Measurements from ENCODE around the gene TEDC1. TPM values are rescaled to one million over a fixed set of nuclear protein-coding genes. Genes with fewer than 3 reads are reported as not detected.

TEDC1 gene
- total RNA-seq, 3 donors from 2014 or later: 4.9 to 7.8 (median 6.7) TPM

DNA sequence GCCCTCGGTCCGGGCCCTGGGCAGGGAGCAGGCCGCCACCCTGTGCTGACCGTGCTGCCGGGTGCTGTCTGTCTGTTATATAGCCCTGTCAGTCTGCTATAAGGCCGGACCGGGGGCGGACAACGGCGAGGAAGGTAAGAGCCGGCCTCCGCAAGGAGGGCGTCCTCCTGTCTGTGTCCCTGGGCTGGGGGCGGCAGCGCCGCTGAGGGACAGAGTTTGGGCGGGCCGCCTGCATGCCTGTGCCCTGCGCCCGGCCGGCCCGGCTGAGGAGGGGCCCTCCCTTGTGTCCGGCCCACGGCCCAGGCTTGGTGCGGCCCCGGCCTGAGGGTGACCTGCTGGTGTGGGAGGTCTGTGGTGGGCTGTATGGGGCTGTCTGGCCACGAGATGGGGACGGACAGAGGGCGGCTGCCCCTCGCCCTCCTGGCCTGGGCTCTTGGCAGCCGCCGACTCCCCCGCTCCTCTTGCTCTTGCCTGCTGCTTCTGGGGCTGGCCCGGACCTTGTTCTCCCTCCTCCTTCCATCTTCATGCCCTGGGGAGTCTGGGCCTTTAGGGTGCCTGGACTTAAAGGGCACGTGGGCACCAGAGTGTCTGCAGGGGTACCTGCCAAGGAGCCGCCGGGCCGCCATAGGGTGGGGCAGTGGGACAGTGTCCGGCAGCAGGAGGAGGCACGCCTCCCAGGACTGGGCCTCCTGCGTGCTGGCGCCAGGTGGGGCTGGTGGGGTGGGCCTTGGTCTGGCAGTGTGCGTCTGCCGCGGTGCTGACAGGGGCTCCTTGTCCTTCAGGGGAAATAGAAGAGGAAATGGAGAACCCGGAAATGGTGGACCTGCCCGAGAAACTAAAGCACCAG is 41.5 kb upstream of the TEDC1 start:
- no peaks in the 10 kb centered on the region for H3K36me3 ChIP-seq
- no peak overlapping the region for H3K27ac ChIP-seq
- no peaks in the 10 kb centered on the region for H3K9me3 ChIP-seq
- no peak for DNase-seq (ENCODE audit: low spot score in 2 of 2)
- no peak overlapping the region for H3K4me3 ChIP-seq
- no peaks in the 10 kb centered on the region for H3K4me1 ChIP-seq
- intact Hi-C loops (cut with DNase I; ENCODE audit: low total_unique reads): no loop called here
- no peaks in the 10 kb centered on the region for H3K27me3 ChIP-seq
- TF ChIP-seq, protein P1, sequence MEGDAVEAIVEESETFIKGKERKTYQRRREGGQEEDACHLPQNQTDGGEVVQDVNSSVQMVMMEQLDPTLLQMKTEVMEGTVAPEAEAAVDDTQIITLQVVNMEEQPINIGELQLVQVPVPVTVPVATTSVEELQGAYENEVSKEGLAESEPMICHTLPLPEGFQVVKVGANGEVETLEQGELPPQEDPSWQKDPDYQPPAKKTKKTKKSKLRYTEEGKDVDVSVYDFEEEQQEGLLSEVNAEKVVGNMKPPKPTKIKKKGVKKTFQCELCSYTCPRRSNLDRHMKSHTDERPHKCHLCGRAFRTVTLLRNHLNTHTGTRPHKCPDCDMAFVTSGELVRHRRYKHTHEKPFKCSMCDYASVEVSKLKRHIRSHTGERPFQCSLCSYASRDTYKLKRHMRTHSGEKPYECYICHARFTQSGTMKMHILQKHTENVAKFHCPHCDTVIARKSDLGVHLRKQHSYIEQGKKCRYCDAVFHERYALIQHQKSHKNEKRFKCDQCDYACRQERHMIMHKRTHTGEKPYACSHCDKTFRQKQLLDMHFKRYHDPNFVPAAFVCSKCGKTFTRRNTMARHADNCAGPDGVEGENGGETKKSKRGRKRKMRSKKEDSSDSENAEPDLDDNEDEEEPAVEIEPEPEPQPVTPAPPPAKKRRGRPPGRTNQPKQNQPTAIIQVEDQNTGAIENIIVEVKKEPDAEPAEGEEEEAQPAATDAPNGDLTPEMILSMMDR (IDR thresholded peaks at IDR 0.05): no peak
- TF ChIP-seq POLR2AphosphoS5 (IDR thresholded peaks at IDR 0.05): no peak
- TF ChIP-seq POLR2A (IDR thresholded peaks at IDR 0.05): no peak

DNA sequence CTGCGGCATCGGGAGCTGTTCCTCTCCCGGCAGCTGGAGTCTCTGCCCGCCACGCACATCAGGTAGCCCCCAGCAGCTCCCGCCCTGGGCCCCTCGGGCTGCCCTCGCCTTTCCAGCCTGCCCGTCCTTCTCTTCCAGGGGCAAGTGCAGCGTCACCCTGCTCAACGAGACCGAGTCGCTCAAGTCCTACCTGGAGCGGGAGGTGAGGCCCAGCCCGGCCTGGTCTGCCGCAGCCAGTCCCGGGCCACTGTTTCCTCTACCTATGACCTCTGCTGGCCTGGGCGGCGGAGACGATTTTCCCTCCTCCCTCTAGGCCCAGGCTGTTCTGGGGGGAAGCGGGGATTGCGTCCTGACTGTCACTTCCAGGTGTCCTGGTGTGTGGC is 40.9 kb upstream of the TEDC1 start:
- intact Hi-C loops (cut with DNase I; ENCODE audit: low total_unique reads): no loop called here
- Histone ChIP-seq H3K4me3 (no peak overlapping the region), H3K4me1 (no peaks in the 10 kb centered on the region), H3K36me3 (no peaks in the 10 kb centered on the region), H3K27me3 (no peaks in the 10 kb centered on the region), H3K27ac (no peak overlapping the region), H3K9me3 (no peaks in the 10 kb centered on the region)
- DNase-seq (ENCODE audit: low spot score in 2 of 2): no peak
- no peak for TF ChIP-seq POLR2AphosphoS5 (IDR thresholded peaks at IDR 0.05)

DNA sequence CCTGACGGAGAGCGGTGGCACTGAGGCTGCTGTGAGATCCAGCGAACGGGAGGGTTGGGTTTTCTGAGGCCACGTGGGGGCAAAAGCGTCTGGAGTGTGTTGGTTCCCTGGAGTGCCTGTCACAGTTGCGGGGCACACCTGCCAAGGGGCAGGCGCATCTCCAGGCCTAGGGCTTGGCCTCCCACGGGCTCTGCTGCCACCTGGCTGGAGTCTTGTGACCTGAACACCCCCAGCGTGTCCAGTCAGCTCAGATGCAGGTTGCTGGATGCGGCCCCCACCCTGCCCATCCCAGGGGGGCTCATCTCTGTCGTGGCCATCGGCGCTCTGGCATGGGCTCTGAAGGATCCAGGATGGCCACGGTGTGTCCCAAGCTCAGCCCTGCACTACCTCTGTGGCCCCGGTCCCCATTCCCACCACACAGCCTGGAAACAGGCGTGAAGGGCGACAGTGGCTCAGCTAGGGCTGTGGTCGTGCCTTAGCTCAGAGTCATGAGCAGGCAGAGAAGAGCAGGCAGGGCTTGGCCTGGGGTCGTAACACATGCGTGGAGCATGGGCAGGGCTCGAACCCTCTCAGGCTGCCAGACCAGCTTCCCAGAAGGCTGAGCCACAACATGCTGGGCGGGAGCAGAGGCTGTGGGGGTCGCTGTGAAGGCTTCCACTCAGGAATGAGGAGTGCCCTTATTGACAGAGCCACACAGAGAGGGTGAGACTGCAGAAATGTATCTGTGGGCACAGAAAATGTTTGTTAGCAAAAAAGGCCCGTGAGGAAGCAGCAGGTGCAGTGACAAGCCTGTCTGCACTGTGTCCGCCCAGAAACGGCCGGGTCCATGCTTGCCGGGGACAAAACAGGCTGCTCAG is 40.0 kb upstream of the TEDC1 start:
- H3K4me1 ChIP-seq: no peaks in the 10 kb centered on the region
- intact Hi-C loops (cut with DNase I; ENCODE audit: low total_unique reads): no loop called here
- no peaks in the 10 kb centered on the region for H3K9me3 ChIP-seq
- H3K4me3 ChIP-seq: no peak overlapping the region
- DNase-seq (ENCODE audit: low spot score in 2 of 2): no peak
- no peak for TF ChIP-seq POLR2A (IDR thresholded peaks at IDR 0.05)
- TF ChIP-seq, protein P1 (IDR thresholded peaks at IDR 0.05): no peak
- TF ChIP-seq POLR2AphosphoS5 (IDR thresholded peaks at IDR 0.05): no peak
- no peaks in the 10 kb centered on the region for H3K27me3 ChIP-seq
- no peak overlapping the region for H3K27ac ChIP-seq
- no peaks in the 10 kb centered on the region for H3K36me3 ChIP-seq

DNA sequence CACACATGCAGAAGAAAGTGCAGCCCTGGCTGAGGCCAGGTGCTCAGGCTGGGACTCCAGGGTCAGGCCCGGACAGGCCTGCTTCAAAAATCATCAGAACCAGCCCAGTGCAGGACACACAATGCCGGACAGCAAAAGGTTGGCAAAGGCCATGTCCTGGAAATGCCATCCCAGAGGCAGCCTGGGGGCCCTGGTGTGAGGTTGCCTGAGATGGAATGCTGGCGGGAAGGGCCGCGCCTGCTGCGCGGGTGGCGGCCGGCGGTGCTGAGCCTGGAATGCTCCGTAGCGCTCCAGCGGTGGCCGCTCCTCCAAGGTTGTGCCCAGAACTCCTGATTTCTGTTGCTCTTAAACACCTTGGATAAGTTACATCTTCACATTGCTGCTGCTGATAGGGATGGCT is 38.1 kb upstream of the TEDC1 start:
- no peak for DNase-seq (ENCODE audit: low spot score in 2 of 2)
- TF ChIP-seq, protein P1 (IDR thresholded peaks at IDR 0.05): no peak
- TF ChIP-seq POLR2AphosphoS5 (IDR thresholded peaks at IDR 0.05) (peak in 1 of 3 donors; percentile 10), POLR2A (IDR thresholded peaks at IDR 0.05) (no peak)
- intact Hi-C loops (cut with DNase I; ENCODE audit: low total_unique reads): no loop called here
- no peaks in the 10 kb centered on the region for H3K9me3 ChIP-seq
- H3K27ac ChIP-seq: peak overlapping the region in 1 of 2 donors; percentile 19
- H3K4me1 ChIP-seq: no peaks in the 10 kb centered on the region
- no peak overlapping the region for H3K4me3 ChIP-seq
- no peaks in the 10 kb centered on the region for H3K36me3 ChIP-seq
- H3K27me3 ChIP-seq: no peaks in the 10 kb centered on the region

DNA sequence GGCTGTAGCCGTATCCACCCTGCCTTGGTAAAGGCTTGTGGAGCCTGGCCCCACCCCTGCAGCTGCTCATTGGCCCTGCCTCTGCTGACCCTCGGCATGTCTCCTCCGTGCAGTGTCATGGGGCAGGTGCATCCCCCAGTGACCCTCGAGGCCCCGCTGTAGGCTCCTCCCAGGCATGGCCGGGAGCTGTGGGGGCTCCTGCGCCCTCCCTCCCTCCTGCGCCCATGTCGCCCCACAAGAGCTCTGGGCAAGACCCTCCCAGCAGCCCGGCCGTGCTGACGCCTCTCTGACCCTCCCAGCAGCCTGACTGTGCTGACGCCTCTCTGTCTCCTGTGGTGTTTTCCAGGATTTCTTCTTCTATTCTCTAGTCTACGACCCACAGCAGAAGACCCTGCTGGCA is 37.2 kb upstream of the TEDC1 start:
- Histone ChIP-seq H3K27me3 (no peaks in the 10 kb centered on the region), H3K4me1 (no peaks in the 10 kb centered on the region), H3K9me3 (no peaks in the 10 kb centered on the region), H3K27ac (no peak overlapping the region), H3K4me3 (no peak overlapping the region), H3K36me3 (no peaks in the 10 kb centered on the region)
- DNase-seq (ENCODE audit: low spot score in 2 of 2): no peak
- intact Hi-C loops (cut with DNase I; ENCODE audit: low total_unique reads): no loop called here
- TF ChIP-seq, protein P1 (IDR thresholded peaks at IDR 0.05): no peak
- no peak for TF ChIP-seq POLR2A (IDR thresholded peaks at IDR 0.05)
- no peak for TF ChIP-seq POLR2AphosphoS5 (IDR thresholded peaks at IDR 0.05)

Measured in breast epithelium (tissue), 4 donors.